Right lobe of liver (tissue), 4 donors: Measurements from ENCODE around the gene COQ5.

Experiments used
- CTCF ChIP-seq, 4 donors: fragments of 200-600 bp in 3 of 4; fragments of 450-650 bp in 1 of 4; IDR thresholded peaks; one replicate each; pipeline versions ENCODE4 v1.5.1 to v1.8.0; 2016 to 2022; ENCODE audit warnings: antibody characterized with exemption in 4 of 4, mild to moderate bottlenecking in 2 of 4
- POLR2A ChIP-seq: fragments of 450-650 bp; IDR thresholded peaks from one replicate; pipeline ENCODE4 v1.6.1; 2017; ENCODE audit warnings: antibody characterized with exemption, mild to moderate bottlenecking
- donor health status: DM: no; HTN: no; CAD: no.
- donor health status: DM: no; HTN: no; CAD: no.
- donor health status: DM: no; HTN: yes; CAD: no.

GRCh38 chr12:120480211-120480610 is 48.7 kb downstream of the COQ5 start:
- TF ChIP-seq POLR2A (no peak), CTCF (IDR thresholded peaks at IDR 0.05) (no peak)
